Measurements from ENCODE around the gene RAB13.
A peak's percentile ranks its signal among the peaks of the same experiment; 100 is the strongest.

Gene RAB13

DNA sequence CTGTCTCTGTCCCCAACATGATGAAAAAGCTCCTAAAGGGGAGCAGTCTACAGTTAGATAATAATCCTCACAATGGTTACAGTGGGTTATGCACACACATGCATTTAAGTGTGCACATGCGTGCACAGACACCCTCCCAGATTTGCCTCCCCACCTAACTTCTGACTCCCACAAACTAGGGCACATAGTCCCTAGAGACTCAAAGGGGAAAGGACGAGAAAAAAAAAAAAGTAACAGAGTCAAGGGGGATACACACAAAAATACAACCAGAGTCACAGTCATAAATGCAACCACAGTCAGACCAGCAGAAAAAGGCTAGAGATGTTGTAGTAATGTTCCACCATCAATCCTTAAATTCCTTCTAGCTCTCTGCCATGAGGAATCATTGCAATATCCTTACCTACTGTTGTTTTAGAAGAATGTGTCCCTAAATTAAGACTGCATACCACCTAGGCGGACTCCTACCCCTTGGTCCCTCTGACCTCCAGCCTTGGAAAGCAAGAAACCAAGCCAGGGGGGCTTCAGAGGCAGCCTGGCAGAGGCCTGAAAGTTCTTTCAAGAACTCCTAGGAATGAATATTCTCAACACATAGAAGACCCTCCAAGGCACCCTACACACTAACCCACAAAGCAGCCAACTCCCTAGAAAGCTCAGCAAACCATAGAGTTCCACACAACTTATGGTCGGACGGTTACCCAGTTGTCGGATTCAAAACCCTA lies 29.0 kb downstream of the RAB13 start:
- DNase-seq, result no peak
- Mint-ChIP-seq H3K36me3 (ENCODE audit: low read depth) (peaks cover 28% of the 10 kb centered on the region), H3K4me1 (peaks cover 63% of the 10 kb centered on the region)

DNA sequence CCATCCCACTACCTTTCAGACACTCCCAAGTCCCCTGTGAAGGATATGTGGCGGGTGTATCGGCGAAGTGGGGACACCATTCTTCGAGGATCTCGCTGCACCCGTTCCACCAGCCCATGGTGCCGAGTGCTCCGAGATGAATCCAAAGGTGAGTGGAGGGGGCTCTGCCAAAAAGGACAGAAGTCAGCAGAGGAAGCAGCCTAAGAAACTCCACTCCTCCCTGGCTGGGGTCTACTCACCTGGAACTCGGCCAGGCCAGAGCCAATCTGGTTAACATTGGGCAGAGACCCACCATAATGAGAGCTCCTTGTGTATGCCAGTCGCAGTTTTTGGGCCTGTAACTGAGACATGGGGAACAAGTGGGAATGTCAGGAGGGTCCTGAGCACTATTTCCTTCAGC lies 31.3 kb downstream of the RAB13 start:
- Mint-ChIP-seq H3K36me3 (ENCODE audit: low read depth) (peaks cover 28% of the 10 kb centered on the region), H3K4me3 (no peak overlapping the region), H3K4me1 (peaks cover 45% of the 10 kb centered on the region), H3K27ac (no peak overlapping the region), H3K27me3 (ENCODE audit: low read depth, poor library complexity) (no peaks in the 10 kb centered on the region), H3K9me3 (no peaks in the 10 kb centered on the region)
- DNase-seq, result no peak
- TF ChIP-seq CTCF (IDR thresholded peaks at IDR 0.05), result no peak

More for the DNA sequence above, 29.0 kb downstream of the RAB13 start:
- Mint-ChIP-seq H3K9me3 (no peaks in the 10 kb centered on the region), H3K27ac (peak overlapping the region; percentile 99), H3K4me3 (peak overlapping the region; percentile 93), H3K27me3 (ENCODE audit: low read depth, poor library complexity) (no peaks in the 10 kb centered on the region)
- no peak for TF ChIP-seq CTCF (IDR thresholded peaks at IDR 0.05)

DNA sequence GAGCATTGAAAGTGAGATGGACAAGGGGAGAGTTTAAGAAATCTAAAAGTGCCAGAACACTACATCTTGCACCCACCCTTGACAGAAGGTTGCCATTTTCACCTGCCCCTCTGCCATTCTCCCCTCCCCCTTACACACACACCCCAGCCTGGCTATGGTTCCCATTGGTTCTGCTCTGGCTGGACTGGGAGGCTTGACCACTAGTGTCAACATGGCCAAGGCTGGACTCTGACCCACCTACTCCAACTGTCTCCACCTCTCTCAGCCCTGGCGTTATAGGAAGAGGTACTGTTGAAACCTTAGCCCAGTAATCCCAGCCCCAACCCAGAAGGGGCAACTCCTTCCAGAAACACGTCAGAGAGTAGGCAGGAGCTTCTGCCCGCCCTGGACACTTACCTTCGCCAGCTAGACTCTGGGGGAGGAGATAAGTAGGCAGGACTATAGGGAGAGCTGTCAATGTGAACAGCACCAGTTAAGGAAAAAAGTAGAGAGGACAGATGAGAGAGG lies 32.2 kb downstream of the RAB13 start:
- no peak overlapping the region for H3K4me3 Mint-ChIP-seq
- no peak for DNase-seq
- H3K9me3 Mint-ChIP-seq, result no peaks in the 10 kb centered on the region
- H3K36me3 Mint-ChIP-seq (ENCODE audit: low read depth), result peaks cover 31% of the 10 kb centered on the region
- no peak for TF ChIP-seq CTCF (IDR thresholded peaks at IDR 0.05)
- peak overlapping the region; percentile 4 for H3K27ac Mint-ChIP-seq
- peaks cover 36% of the 10 kb centered on the region for H3K4me1 Mint-ChIP-seq
- no peaks in the 10 kb centered on the region for H3K27me3 Mint-ChIP-seq (ENCODE audit: low read depth, poor library complexity)

DNA sequence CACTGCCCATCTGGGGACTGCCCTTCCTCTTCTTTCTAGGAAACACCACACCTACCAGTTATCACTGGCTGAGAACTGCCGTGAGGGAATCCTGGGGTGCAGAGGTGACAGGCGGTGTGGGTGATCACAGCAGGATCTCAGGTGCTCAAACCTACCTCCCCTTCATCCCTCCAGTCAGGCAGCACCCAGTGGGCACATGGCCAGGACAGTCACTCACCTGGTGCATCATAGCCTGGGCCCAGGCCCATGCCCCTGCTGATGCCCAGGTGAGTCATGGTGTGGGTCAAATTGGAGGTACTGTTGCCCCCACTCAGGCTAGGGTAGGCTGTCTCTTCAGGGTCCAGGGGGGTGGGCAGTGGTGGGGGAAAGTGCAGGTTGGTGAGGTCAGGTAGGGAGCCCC lies 34.3 kb downstream of the RAB13 start:
- no peaks in the 10 kb centered on the region for H3K9me3 Mint-ChIP-seq

DNA sequence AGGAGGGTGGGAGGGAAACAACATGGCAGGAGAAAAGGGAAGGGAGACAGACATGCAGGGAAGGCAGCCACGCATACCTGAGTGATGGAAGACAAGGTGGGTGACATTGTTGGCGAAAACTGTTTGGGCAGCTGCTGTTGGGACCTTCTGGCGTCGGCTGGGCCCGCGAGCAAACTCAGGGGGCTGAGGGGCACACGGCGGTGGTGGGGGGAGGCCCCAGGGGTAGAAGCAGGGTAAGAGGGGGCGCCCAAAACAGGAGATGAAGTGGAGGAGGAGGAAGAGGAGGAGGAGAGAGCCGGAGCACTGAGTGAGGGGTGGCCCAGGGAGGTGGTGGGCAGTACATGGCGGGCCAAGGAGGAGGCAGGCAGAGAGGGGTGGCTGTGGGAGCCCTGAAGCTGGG lies 35.0 kb downstream of the RAB13 start:
- peaks cover 36% of the 10 kb centered on the region for H3K36me3 Mint-ChIP-seq (ENCODE audit: low read depth)
- no peak overlapping the region for H3K4me3 Mint-ChIP-seq
- no peak for DNase-seq
- H3K4me1 Mint-ChIP-seq, result peaks cover 35% of the 10 kb centered on the region
- no peak for TF ChIP-seq CTCF (IDR thresholded peaks at IDR 0.05)
- no peaks in the 10 kb centered on the region for H3K27me3 Mint-ChIP-seq (ENCODE audit: low read depth, poor library complexity)
- H3K9me3 Mint-ChIP-seq, result no peaks in the 10 kb centered on the region
- no peak overlapping the region for H3K27ac Mint-ChIP-seq

More for the DNA sequence above, 34.3 kb downstream of the RAB13 start:
- DNase-seq, result no peak
- Mint-ChIP-seq H3K27me3 (ENCODE audit: low read depth, poor library complexity) (no peaks in the 10 kb centered on the region), H3K27ac (no peak overlapping the region), H3K4me1 (peaks cover 39% of the 10 kb centered on the region), H3K36me3 (ENCODE audit: low read depth) (peaks cover 36% of the 10 kb centered on the region), H3K4me3 (no peak overlapping the region)
- no peak for TF ChIP-seq CTCF (IDR thresholded peaks at IDR 0.05)
